Loucy (cell line): ENCODE data around the gene MYH9.
"Not testable (repeated sequence)": the region's sequence is repeated elsewhere in the genome, so short reads cannot be mapped to it uniquely, and the experiment has no call there.

Source experiments
- H2AFZ ChIP-seq: fragments of 200-600 bp; sonication (generic); 2 replicates; pipeline ENCODE4 v1.6.0; 2016; ENCODE audit warnings: antibody characterized with exemption, mild to moderate bottlenecking, low read length, moderate library complexity
- H3F3A ChIP-seq: fragments of 200-600 bp; 2 replicates; pipeline ENCODE4 v1.6.0; 2016; ENCODE audit warnings: antibody characterized with exemption, low read depth, mild to moderate bottlenecking
- H3K27me3 ChIP-seq: fragments of 200-600 bp; sonication (generic); 2 replicates; pipeline ENCODE4 v1.6.1; 2014; ENCODE audit warnings: low read length, mild to moderate bottlenecking; ENCODE audit not compliant: insufficient read depth, poor library complexity, severe bottlenecking
- H3K36me3 ChIP-seq: fragments of 200-600 bp; sonication (generic); 2 replicates; pipeline ENCODE4 v1.6.1; 2016; ENCODE audit warnings: low read length; ENCODE audit not compliant: insufficient read depth
- H3K4me1 ChIP-seq: fragments of 200-600 bp; sonication (generic); 2 replicates; pipeline ENCODE4 v1.5.1; 2014; ENCODE audit warnings: low read length, mild to moderate bottlenecking; ENCODE audit not compliant: insufficient read depth, poor library complexity, severe bottlenecking
- H3K4me2 ChIP-seq: fragments of 200-600 bp; sonication (generic); 2 replicates; pipeline ENCODE4 v1.6.0; 2014; ENCODE audit warnings: antibody characterized with exemption, low read length, low read depth, mild to moderate bottlenecking; ENCODE audit not compliant: poor library complexity, severe bottlenecking
- H3K4me3 ChIP-seq: fragments of 200-600 bp; sonication (generic); 2 replicates; pipeline ENCODE4 v1.5.1; 2014; ENCODE audit warnings: low read length, mild to moderate bottlenecking, mixed read lengths; ENCODE audit not compliant: poor library complexity, severe bottlenecking
- H3K79me2 ChIP-seq: fragments of 200-600 bp; sonication (generic); 2 replicates; pipeline ENCODE4 v1.6.1; 2014; ENCODE audit warnings: low read length; ENCODE audit not compliant: insufficient read depth
- H3K9ac ChIP-seq: fragments of 200-600 bp; sonication (generic); 2 replicates; pipeline ENCODE4 v1.6.0; 2014; ENCODE audit warnings: mild to moderate bottlenecking, low read depth, low read length, moderate library complexity; ENCODE audit not compliant: poor library complexity, severe bottlenecking
- H3K9me2 ChIP-seq: fragments of 200-600 bp; sonication (generic); replicated peaks from 2 replicates; pipeline ENCODE4 v1.6.1; 2016; ENCODE audit warnings: low read depth, low read length, mixed read lengths
- H3K9me3 ChIP-seq: fragments of 200-600 bp; sonication (generic); 2 replicates; pipeline ENCODE4 v1.6.1; 2014; ENCODE audit warnings: mild to moderate bottlenecking, antibody characterized with exemption, low read length, low read depth; ENCODE audit not compliant: insufficient read depth
- H4K20me1 ChIP-seq: fragments of 200-600 bp; sonication (generic); 2 replicates; pipeline ENCODE4 v1.6.0; 2014; ENCODE audit warnings: antibody characterized with exemption, low read length, mild to moderate bottlenecking; ENCODE audit not compliant: insufficient read depth, poor library complexity, severe bottlenecking
- EZH2phosphoT487 ChIP-seq: fragments of 200-600 bp; IDR thresholded peaks from 2 replicates; pipeline ENCODE4 v1.6.1; 2018; ENCODE audit warnings: antibody characterized with exemption, mild to moderate bottlenecking, moderate library complexity, borderline replicate concordance
- TF ChIP-seq, protein P1 (sequence below): fragments of 200-600 bp; sonication (generic); conservative IDR thresholded peaks from 2 replicates; pipeline ENCODE4 v1.5.1; 2014; ENCODE audit warnings: mild to moderate bottlenecking, antibody characterized with exemption, low read length

Gene MYH9

DNA sequence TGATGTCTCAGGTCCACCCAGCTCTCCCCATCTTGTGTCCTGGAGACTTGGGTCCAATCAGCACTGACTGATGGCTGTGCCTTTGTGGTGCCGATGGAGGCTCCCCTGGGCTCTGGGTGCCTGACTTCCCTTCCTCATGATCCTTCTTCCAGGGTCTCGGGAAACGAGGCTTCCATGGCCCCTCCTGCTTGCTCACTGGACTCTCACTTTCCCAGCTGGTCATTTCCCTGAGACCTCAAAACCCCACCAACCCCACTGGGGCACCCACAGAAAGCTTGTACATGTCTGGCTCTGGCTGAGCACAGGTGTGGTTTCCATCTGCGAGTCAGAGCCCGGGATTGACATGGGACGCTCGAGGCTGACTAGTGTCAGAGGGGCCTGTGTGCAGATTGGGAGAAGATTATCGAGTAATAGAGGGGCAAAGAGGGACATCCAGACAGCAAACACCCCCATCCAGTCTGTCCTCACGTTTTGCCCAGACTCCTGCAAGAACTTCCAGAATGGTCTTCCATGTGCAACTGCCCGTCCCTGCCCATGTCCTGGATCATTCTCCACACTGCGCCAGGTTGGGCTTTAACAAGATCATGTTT lies 119.8 kb downstream of the MYH9 start:
- Histone ChIP-seq H3K9me2 (no peaks in the 10 kb centered on the region), H3K79me2 (no peaks in the 10 kb centered on the region), H2AFZ (no peak overlapping the region), H3K27me3 (no peaks in the 10 kb centered on the region), H3F3A (no peaks in the 10 kb centered on the region), H3K4me1 (no peaks in the 10 kb centered on the region), H3K36me3 (no peaks in the 10 kb centered on the region), H3K4me3 (no peak overlapping the region), H3K9ac (no peak overlapping the region), H3K9me3 (no peaks in the 10 kb centered on the region), H3K4me2 (no peak overlapping the region), H4K20me1 (no peaks in the 10 kb centered on the region)
- TF ChIP-seq, protein P1, sequence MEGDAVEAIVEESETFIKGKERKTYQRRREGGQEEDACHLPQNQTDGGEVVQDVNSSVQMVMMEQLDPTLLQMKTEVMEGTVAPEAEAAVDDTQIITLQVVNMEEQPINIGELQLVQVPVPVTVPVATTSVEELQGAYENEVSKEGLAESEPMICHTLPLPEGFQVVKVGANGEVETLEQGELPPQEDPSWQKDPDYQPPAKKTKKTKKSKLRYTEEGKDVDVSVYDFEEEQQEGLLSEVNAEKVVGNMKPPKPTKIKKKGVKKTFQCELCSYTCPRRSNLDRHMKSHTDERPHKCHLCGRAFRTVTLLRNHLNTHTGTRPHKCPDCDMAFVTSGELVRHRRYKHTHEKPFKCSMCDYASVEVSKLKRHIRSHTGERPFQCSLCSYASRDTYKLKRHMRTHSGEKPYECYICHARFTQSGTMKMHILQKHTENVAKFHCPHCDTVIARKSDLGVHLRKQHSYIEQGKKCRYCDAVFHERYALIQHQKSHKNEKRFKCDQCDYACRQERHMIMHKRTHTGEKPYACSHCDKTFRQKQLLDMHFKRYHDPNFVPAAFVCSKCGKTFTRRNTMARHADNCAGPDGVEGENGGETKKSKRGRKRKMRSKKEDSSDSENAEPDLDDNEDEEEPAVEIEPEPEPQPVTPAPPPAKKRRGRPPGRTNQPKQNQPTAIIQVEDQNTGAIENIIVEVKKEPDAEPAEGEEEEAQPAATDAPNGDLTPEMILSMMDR, result no peak
- no peak for TF ChIP-seq EZH2phosphoT487

DNA sequence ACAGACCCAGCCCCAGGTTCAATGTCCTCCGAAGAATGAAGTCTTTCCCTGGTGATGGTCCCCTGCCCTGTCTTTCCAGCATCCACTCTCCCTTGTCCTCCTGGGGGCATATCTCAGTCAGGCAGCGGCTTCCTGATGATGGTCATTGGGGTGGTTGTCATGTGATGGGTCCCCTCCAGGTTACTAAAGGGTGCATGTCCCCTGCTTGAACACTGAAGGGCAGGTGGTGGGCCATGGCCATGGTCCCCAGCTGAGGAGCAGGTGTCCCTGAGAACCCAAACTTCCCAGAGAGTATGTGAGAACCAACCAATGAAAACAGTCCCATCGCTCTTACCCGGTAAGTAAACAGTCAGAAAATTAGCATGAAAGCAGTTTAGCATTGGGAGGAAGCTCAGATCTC lies 120.7 kb downstream of the MYH9 start:
- H3K79me2 ChIP-seq, result no peaks in the 10 kb centered on the region
- no peak overlapping the region for H3K9ac ChIP-seq
- H2AFZ ChIP-seq, result no peak overlapping the region
- no peaks in the 10 kb centered on the region for H3K4me1 ChIP-seq
- H3F3A ChIP-seq, result no peaks in the 10 kb centered on the region
- no peak for TF ChIP-seq EZH2phosphoT487
- TF ChIP-seq, protein P1, result no peak
- no peaks in the 10 kb centered on the region for H3K27me3 ChIP-seq
- H3K4me3 ChIP-seq, result no peak overlapping the region
- H3K4me2 ChIP-seq, result no peak overlapping the region
- no peaks in the 10 kb centered on the region for H3K9me2 ChIP-seq
- no peaks in the 10 kb centered on the region for H3K9me3 ChIP-seq
- H4K20me1 ChIP-seq, result no peaks in the 10 kb centered on the region
- no peaks in the 10 kb centered on the region for H3K36me3 ChIP-seq

DNA sequence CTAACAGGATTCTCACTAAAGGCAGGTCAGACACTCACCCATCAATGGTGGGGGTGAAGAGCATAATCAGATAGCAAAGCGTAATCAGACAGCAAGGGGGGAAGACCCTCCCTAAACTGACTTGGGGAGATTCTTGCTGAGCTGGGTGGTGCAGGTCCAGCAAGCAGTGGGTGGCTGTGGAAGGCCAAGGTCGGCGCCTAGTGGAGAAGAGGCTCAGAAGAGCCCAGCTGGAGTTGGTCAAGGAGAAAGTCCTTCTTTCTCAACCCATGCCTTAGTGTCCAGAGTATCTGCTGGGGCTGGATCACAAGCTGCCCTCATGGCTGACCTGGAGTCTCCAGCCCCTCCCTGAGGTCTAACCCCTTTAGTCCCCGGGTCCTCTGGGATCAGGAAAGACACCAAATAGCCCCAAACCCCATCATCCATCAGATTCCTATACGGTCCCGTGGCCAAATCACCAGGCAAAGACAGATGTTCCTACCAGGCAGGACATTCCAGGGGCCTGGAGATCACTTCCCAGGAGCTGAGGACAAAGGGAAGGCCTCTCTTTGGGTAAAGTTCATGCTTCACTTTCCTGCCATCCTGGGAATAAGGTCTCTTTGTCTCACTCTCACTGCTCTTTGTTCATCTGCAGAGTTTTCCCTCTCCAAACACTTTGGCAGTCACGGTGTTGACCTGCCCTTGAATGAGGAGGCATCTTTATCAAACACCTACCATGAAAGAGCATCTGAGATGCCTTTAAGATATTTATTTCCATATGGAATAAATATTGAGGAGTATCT lies 123.7 kb downstream of the MYH9 start:
- not testable (repeated sequence) for H3K36me3 ChIP-seq, H3K4me2 ChIP-seq, H2AFZ ChIP-seq, H3K79me2 ChIP-seq, H3K27me3 ChIP-seq, H3K4me3 ChIP-seq, H4K20me1 ChIP-seq, H3K9me3 ChIP-seq, H3K9ac ChIP-seq, H3K9me2 ChIP-seq, H3F3A ChIP-seq, H3K4me1 ChIP-seq

DNA sequence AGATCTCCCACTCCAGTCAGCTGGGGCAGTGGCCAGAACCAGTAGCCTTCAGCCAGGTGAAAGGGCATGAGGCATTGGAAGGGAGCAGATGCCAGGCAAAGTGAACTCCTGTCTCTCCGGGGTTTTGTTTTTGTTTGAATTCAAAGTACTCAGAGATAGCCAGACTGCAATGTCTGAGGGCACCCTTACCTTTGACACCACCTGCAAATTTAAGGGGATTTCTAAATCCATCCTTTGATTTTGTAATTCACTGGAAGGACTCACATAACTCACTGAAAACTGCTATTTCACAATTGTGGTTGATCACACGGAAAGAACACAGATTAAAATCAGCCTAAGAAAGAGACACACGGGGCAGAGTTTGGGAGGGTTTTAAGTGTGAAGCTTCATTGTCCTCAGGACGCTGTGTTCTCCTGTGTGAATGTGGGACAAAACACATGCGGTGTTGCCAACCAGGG lies 124.5 kb downstream of the MYH9 start:
- H3K79me2 ChIP-seq, H3K4me2 ChIP-seq, H3K9ac ChIP-seq, H3F3A ChIP-seq, H4K20me1 ChIP-seq, H3K4me3 ChIP-seq, H3K27me3 ChIP-seq, H3K36me3 ChIP-seq, H2AFZ ChIP-seq, H3K9me3 ChIP-seq, H3K9me2 ChIP-seq: not testable (repeated sequence)
- H3K4me1 ChIP-seq, result peaks cover 15% of the 10 kb centered on the region

DNA sequence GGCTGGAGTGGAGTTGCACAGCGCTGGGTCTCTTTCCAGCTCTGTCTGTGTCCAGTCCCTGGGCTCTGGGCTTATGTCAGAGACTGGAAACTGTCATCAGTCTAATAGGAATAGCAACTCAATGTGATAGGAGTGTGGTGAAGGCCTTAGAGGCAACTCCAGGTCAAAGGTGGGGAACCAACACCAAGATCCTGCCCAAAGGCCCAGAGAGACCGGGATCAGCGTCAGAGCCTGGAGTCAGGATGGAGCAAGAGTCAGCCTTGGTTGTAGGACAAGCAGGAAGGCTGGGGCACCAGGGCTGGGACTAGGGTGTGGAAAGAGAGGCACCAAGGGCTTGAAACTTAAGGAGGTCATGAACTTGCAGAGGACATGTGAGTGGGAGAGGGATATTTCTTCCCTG lies 125.5 kb downstream of the MYH9 start:
- not testable (repeated sequence) for H2AFZ ChIP-seq, H3K4me2 ChIP-seq, H3K4me3 ChIP-seq, H3K36me3 ChIP-seq, H3K9me3 ChIP-seq, H3F3A ChIP-seq, H3K79me2 ChIP-seq, H3K9ac ChIP-seq, H3K9me2 ChIP-seq, H4K20me1 ChIP-seq, H3K27me3 ChIP-seq
- H3K4me1 ChIP-seq, result peaks cover 15% of the 10 kb centered on the region
